ENCODE measurements around the gene GYG1. TPM values are rescaled to one million over a fixed set of nuclear protein-coding genes. Genes with fewer than 3 reads are reported as not detected.

The GYG1 gene
- total and polyA plus RNA-seq, 2 of the 8 experiments (the other 6 are each of a cell fraction or from before 2014, with no cell fraction given): 19.4 to 34.2 TPM

DNA sequence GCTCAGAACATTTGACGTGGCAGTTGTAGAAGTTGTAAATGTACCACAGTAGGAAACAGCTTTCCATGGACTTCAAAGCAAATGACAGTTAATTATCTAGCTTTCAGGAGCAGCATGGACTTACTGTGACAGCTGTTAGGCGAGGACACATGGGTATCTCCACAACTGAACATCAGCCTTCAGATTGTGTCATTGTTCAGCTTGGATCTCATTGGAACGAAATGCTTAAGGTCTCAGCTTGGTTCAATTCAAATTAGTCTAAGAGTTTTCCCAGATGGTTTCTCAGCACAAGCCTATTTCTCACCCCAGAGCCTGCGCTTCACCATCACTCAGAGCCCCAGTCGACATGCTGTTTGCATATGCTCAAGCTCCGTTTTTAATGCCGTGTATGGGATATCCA, 21.1 kb upstream of the GYG1 start:
- H4K5ac ChIP-seq (ENCODE audit: insufficient read length, low read depth, low read length): no peak overlapping the region
- CTCF ChIA-PET (ENCODE audit: partially characterized antibody): interaction anchor here (0.8 to 10.3 kb wide), 4 partner anchors 15 to 518 kb away, joined by 3 to 64 read pairs (median 4); no protein-coding TSS in a partner anchor
- H2BK20ac ChIP-seq (ENCODE audit: low read length): no peak overlapping the region
- DNase-seq (ENCODE audit: low read depth in 1 of 2, low spot score in 2 of 2) (no peak), FAIRE-seq (peak; percentile 39)
- H3K23me2 ChIP-seq (ENCODE audit: low read depth, low read length): no peaks in the 10 kb centered on the region; the same call in 1 of the 2 replicates
- H3K56ac ChIP-seq (replicated peaks; ENCODE audit: insufficient read length, low read depth, low read length): no peak overlapping the region
- H3K14ac ChIP-seq (ENCODE audit: insufficient read length): no peak overlapping the region
- H4K8ac ChIP-seq (ENCODE audit: extremely low read depth, insufficient read depth, low read length): no peak overlapping the region
- H3K4me2 ChIP-seq (ENCODE audit: insufficient read depth in 1 of 2, low read depth in 2 of 2, low read length in 2 of 2): no peak overlapping the region
- no peak overlapping the region for H3K27ac ChIP-seq (ENCODE audit: low read depth, low read length)
- no peaks in the 10 kb centered on the region for H3K79me2 ChIP-seq (ENCODE audit: control insufficient read depth in 1 of 2, insufficient read depth in 2 of 2, low read length in 2 of 2)
- H2AK5ac ChIP-seq (ENCODE audit: low read depth, low read length): no peak overlapping the region
- no peaks in the 10 kb centered on the region for H3K27me3 ChIP-seq (replicated peaks in 1 of 4; ENCODE audit: control insufficient read depth in 3 of 4, extremely low read depth in 1 of 4, insufficient read depth in 3 of 4, low read length in 3 of 4)
- no peak overlapping the region for H3K4me3 ChIP-seq (ENCODE audit: extremely low read depth in 1 of 4, insufficient read depth in 2 of 4, low read depth in 3 of 4, low read length in 4 of 4)
- WGBS, 2 experiments (ENCODE audit: extremely low coverage in 1 of 2, insufficient coverage in 1 of 2, insufficient read length in 1 of 2, insufficient replicate concordance in 2 of 2, low coverage in 1 of 2, low lambda C conversion rate in 2 of 2, missing lambda C conversion rate in 1 of 2): 89% methylated on average over 7 of the region's 7 CpGs; no CpG with 5 or more reads in 1 of the 2 experiments
- no peak overlapping the region for H2BK120ac ChIP-seq (replicated peaks; ENCODE audit: low read depth, low read length)
- H3K23ac ChIP-seq (ENCODE audit: insufficient read length): no peak overlapping the region
- H3K4ac ChIP-seq (replicated peaks; ENCODE audit: insufficient read length, low read depth, low read length): no peak overlapping the region
- no peak overlapping the region for H2BK5ac ChIP-seq (ENCODE audit: low read depth, low read length)
- H3K79me1 ChIP-seq (ENCODE audit: low read depth, low read length): no peaks in the 10 kb centered on the region
- no peak overlapping the region for H3K9ac ChIP-seq (replicated peaks in 1 of 4; ENCODE audit: extremely low read depth in 1 of 4, low read depth in 3 of 4, low read length in 3 of 4)
- H4K20me1 ChIP-seq (replicated peaks in 1 of 2; ENCODE audit: control insufficient read depth in 1 of 2, insufficient read depth in 2 of 2, low read length in 2 of 2): no peaks in the 10 kb centered on the region
- H2BK12ac ChIP-seq (ENCODE audit: low read depth, low read length): no peak overlapping the region; the same call in 1 of the 2 replicates
- 0 out of 4 replicates have a peak, but pooled peaks cover 0 to 2% of the 10 kb centered on the region in 2 experiments for H3K9me3 ChIP-seq (ENCODE audit: insufficient read depth in 2 of 2, low read depth in 1 of 2, low read length in 1 of 2)
- no peak overlapping the region for H2BK15ac ChIP-seq (ENCODE audit: low read length)
- POLR2A ChIA-PET (ENCODE audit: partially characterized antibody): interaction anchor here (0.7 kb wide), 1 partner anchor 378 kb away, joined by 3 read pairs; no protein-coding TSS in a partner anchor
- 0 out of 2 replicates have a peak overlapping the region, but pooled peaks have one; percentile 30 for H2AFZ ChIP-seq (ENCODE audit: low read length)
- H4K91ac ChIP-seq (replicated peaks; ENCODE audit: insufficient read length, low read length): no peak overlapping the region
- H3K4me1 ChIP-seq (replicated peaks in 1 of 4; ENCODE audit: control insufficient read depth in 3 of 4, insufficient read depth in 4 of 4, low read length in 3 of 4): peaks cover 0 to 3% (median 0%) of the 10 kb centered on the region in 4 experiments; a peak in 2 of 7 replicates
- H3K18ac ChIP-seq (ENCODE audit: extremely low read depth, low read length): no peak overlapping the region
- no peaks in the 10 kb centered on the region for H3K36me3 ChIP-seq (ENCODE audit: control insufficient read depth in 2 of 4, insufficient read depth in 4 of 4, low read length in 3 of 4)
- TF ChIP-seq, protein P1, sequence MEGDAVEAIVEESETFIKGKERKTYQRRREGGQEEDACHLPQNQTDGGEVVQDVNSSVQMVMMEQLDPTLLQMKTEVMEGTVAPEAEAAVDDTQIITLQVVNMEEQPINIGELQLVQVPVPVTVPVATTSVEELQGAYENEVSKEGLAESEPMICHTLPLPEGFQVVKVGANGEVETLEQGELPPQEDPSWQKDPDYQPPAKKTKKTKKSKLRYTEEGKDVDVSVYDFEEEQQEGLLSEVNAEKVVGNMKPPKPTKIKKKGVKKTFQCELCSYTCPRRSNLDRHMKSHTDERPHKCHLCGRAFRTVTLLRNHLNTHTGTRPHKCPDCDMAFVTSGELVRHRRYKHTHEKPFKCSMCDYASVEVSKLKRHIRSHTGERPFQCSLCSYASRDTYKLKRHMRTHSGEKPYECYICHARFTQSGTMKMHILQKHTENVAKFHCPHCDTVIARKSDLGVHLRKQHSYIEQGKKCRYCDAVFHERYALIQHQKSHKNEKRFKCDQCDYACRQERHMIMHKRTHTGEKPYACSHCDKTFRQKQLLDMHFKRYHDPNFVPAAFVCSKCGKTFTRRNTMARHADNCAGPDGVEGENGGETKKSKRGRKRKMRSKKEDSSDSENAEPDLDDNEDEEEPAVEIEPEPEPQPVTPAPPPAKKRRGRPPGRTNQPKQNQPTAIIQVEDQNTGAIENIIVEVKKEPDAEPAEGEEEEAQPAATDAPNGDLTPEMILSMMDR (IDR thresholded peaks at IDR 0.05; ENCODE audit: control extremely low read depth in 1 of 3, insufficient read depth in 1 of 3, low read depth in 1 of 3, low read length in 3 of 3): no peak
- TF ChIP-seq GTF2F1 (IDR thresholded peaks at IDR 0.05; ENCODE audit: borderline replicate concordance, low read depth, low read length): no peak
- TF ChIP-seq JUN (IDR thresholded peaks at IDR 0.05; ENCODE audit: low read depth, low read length): no peak
- no peak for TF ChIP-seq CBX8 (IDR thresholded peaks at IDR 0.05; ENCODE audit: borderline replicate concordance, low read depth, low read length)
- no peak for TF ChIP-seq JUND (IDR thresholded peaks at IDR 0.05; ENCODE audit: low read length)
- TF ChIP-seq HDAC2 (IDR thresholded peaks at IDR 0.05; ENCODE audit: borderline replicate concordance in 1 of 2, low read depth in 2 of 2, low read length in 2 of 2): no peak
- no peak for TF ChIP-seq BRCA1 (IDR thresholded peaks at IDR 0.05; ENCODE audit: low read depth, low read length)
- TF ChIP-seq BCL11A (IDR thresholded peaks at IDR 0.05; ENCODE audit: low read depth in 2 of 2, low read length in 2 of 2): no peak
- no peak for TF ChIP-seq RXRA (IDR thresholded peaks at IDR 0.05; ENCODE audit: insufficient read depth, low read depth, low read length)
- no peak for TF ChIP-seq POU5F1 (IDR thresholded peaks at IDR 0.05; ENCODE audit: low read depth, low read length)
- TF ChIP-seq FOSL1 (IDR thresholded peaks at IDR 0.05; ENCODE audit: insufficient read depth, low read depth, low read length): no peak
